Measurements from ENCODE around the gene AADACL2.

The AADACL2 gene

DNA sequence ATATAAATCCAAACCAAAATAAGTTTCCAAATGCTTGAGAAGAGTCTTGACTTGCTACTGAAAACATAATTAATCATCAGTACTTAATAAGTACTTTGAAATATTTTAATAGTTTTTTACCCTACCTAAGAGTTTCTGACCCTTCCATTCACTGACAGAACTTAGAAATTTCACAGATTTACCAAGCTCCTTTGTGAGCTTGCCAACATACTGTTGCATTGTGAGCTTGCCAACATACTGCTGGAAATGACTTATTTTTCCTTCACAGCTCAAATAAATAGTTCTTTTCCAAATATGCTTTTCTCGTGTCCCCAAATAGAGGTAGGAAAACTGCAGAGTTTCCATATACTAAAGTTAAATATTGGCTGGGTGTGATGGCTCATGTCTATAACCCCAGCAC lies 70.5 kb downstream of the AADACL2 start:
- DNase-seq = no peak

DNA sequence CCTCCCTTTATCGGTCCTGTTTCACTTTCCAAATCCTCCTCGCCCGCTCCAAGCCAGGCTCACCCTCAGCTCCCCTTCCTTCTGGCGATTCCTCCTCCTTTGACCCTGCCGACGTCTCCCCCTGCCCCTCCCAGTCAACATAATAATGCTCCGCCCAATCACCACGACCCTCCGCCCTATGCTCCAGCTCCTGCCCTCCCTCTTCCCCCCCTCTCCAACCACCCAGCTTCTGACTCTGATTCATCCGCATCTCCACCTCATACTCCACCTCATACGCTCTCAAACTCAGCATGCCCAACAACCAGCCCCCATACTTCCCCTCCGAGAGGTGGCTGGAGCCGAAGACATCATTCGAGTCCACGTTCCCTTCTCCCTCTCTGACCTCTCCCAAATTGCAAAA lies 73.1 kb downstream of the AADACL2 start:
- DNase-seq = no peak

Measured in hypothalamus (tissue), 51 donors.